Activated CD4-positive, alpha-beta memory T cell treated with anti-CD3 and anti-CD28 coated beads, Interleukin-2, amount 10 ng/mL, durations not matched to agents 7 days and 5 days (primary cell): Measurements from ENCODE around the gene AGPAT1. TPM values are rescaled to one million over a fixed set of nuclear protein-coding genes. Genes with fewer than 3 reads are reported as not detected.
"Not testable (repeated sequence)": the region's sequence is repeated elsewhere in the genome, so short reads cannot be mapped to it uniquely, and the experiment has no call there.

Experiments used
- CTCF ChIA-PET: fragments of 350-600 bp; sonication (Branson Sonifier 250); formaldehyde crosslinking; loops from one replicate; lab custom pipeline; 2021; ENCODE audit warnings: antibody characterized with exemption, inconsistent platforms; lab: Charles Lee
- POLR2A ChIA-PET: fragments of 350-600 bp; sonication (Branson Sonifier 250); formaldehyde crosslinking; loops from one replicate; lab custom pipeline; 2021; ENCODE audit warnings: antibody characterized with exemption; lab: Charles Lee
- DNase-seq: peaks from one replicate; pipeline ENCODE4 v3.0.0-alpha.2; 2020
- H3K27ac Mint-ChIP-seq: one replicate; pipeline ENCODE4 v1.8.0; 2021; ENCODE audit warnings: mild to moderate bottlenecking, mixed read lengths
- H3K27me3 Mint-ChIP-seq: one replicate; pipeline ENCODE4 v1.8.0; 2021; ENCODE audit warnings: mixed read lengths
- H3K36me3 Mint-ChIP-seq: one replicate; pipeline ENCODE4 v1.8.0; 2021; ENCODE audit warnings: low read depth, mixed read lengths
- H3K4me1 Mint-ChIP-seq: one replicate; pipeline ENCODE4 v1.8.0; 2021; ENCODE audit warnings: mixed read lengths
- H3K4me3 Mint-ChIP-seq: one replicate; pipeline ENCODE4 v1.8.0; 2021; ENCODE audit warnings: mild to moderate bottlenecking, mixed read lengths
- H3K9me3 Mint-ChIP-seq: one replicate; pipeline ENCODE4 v1.8.0; 2021; ENCODE audit warnings: mixed read lengths
- total RNA-seq, 2 experiments: library from RNA; stranded (reverse); gene quantifications; one replicate each; pipeline ENCODE4 v1.2.3, GENCODE V29; 2021

Gene AGPAT1
- total RNA-seq, 2 experiments from 2014 or later: 42.7 to 43.1 TPM

DNA sequence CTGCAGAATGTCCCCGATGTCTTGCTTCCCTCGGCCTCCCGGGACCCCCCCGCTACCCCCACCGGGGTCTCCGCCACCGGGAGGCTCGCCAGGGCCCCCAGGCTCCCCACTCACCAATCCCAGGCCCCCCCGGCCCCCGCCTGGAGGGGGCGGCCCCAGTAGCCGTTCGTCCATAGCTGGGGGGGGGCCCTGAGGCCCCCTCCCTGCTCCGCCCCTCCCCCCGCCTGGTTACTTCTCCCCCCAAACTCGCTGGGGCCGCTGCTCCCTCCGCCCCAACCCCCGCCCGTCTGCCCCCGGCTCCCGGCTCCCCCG lies 13.8 kb upstream of the AGPAT1 start:
- Mint-ChIP-seq H3K4me1 (peaks cover 61% of the 10 kb centered on the region), H3K4me3 (peak overlapping the region; percentile 86), H3K27me3 (no peaks in the 10 kb centered on the region), H3K36me3 (peaks cover 65% of the 10 kb centered on the region), H3K9me3 (no peaks in the 10 kb centered on the region), H3K27ac (peak overlapping the region; percentile 77)
- ChIA-PET CTCF (interaction anchor here (1.2 kb wide), 1 partner anchor 10 kb away, joined by 6 read pairs; no protein-coding TSS in a partner anchor), POLR2A (interaction anchor here (0.6 to 10.5 kb wide), 4 partner anchors 10 to 782 kb away, joined by 3 to 155 read pairs (median 8); partner anchors contain the start of genes AGPAT1, ATF6B and RNF5)
- DNase-seq: no peak

DNA sequence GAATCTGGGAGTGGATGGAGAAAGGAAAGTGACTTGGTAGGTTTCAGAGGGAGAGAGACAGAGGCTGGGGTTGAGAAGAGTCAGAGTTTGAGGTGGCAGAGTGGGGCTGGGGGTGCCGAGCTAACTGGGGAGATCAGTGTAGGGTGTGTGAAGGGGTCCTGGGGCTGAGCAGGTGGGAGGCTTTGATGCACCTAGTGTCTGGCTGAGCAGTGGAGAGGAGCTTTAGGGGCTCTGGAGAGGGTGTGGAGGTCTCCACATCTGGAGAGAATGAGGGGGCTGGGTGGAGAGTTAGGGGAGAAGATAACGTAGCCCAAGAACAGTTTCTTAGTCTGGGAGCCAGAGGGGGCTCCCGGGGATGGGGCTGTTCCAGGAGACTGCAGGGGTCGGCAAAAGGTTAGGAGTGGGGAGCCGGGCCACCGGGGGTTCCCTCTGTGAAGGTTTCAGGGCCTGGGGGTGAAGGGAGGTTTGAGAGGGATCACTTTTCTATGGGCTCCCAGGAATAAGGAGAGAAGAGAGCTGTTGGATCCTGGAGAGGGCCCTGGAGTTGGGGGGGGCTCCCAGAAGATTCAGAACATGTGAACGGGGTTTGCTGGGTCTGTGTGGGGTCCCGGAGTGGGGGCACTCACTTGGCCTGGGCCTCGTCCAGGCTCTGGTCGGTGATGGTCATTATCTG lies 13.3 kb upstream of the AGPAT1 start:
- peak overlapping the region; percentile 86 for H3K4me3 Mint-ChIP-seq

DNA sequence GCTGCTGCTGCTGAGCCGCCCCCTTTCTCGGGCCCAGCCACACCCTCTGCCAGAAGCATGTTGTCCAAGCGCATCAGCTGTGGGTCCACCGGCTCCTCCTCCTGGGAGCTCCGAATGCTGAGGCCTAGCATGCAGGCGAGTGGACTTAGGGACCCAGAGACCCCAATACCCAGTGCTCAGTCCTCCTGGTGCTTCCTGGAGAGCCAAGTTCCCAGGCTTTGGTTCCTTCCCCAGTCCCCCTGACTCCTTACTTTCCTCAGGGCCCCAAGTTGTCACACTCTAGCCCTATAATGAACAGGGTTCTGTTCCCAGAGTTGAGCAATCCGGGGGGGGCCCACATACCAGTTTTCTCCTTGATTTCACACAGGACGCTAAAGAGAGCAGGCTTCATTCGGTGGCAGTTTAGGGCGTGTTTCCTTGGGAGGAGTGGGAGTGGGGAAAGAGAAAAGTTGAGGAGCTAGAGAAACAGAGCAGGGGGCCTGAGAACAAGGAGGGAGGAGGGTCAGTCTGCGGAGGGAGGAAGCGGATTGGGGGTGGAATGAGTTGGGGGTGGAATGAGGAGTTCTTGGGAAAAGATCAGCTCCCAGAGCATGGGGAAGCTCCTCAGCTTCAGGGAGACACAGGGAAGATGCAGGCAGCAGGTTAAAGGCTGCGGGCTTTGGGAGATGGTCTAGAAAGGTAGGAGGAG lies 12.6 kb upstream of the AGPAT1 start:
- DNase-seq: no peak
- no peaks in the 10 kb centered on the region for H3K27me3 Mint-ChIP-seq
- no peaks in the 10 kb centered on the region for H3K9me3 Mint-ChIP-seq
- peak overlapping the region; percentile 77 for H3K27ac Mint-ChIP-seq
- ChIA-PET CTCF (interaction anchor here (0.5 kb wide), 1 partner anchor 1382 kb away, joined by 3 read pairs; no protein-coding TSS in a partner anchor), POLR2A (interaction anchor here (1.1 to 10.5 kb wide), 2 partner anchors 9 to 783 kb away, joined by 3 to 155 read pairs; partner anchors contain the start of genes AGPAT1 and RNF5)
- H3K4me1 Mint-ChIP-seq: peaks cover 50% of the 10 kb centered on the region
- H3K36me3 Mint-ChIP-seq: peaks cover 73% of the 10 kb centered on the region
- H3K4me3 Mint-ChIP-seq: peak overlapping the region; percentile 86

More for the DNA sequence above, 13.3 kb upstream of the AGPAT1 start:
- Mint-ChIP-seq H3K9me3 (no peaks in the 10 kb centered on the region), H3K4me1 (peaks cover 56% of the 10 kb centered on the region), H3K27me3 (no peaks in the 10 kb centered on the region), H3K27ac (peak overlapping the region; percentile 77), H3K36me3 (peaks cover 67% of the 10 kb centered on the region)
- CTCF ChIA-PET: no interaction called here
- POLR2A ChIA-PET: interaction anchor here (1.1 to 10.5 kb wide), 2 partner anchors 10 to 782 kb away, joined by 3 to 155 read pairs; partner anchors contain the start of genes AGPAT1 and RNF5
- no peak for DNase-seq

DNA sequence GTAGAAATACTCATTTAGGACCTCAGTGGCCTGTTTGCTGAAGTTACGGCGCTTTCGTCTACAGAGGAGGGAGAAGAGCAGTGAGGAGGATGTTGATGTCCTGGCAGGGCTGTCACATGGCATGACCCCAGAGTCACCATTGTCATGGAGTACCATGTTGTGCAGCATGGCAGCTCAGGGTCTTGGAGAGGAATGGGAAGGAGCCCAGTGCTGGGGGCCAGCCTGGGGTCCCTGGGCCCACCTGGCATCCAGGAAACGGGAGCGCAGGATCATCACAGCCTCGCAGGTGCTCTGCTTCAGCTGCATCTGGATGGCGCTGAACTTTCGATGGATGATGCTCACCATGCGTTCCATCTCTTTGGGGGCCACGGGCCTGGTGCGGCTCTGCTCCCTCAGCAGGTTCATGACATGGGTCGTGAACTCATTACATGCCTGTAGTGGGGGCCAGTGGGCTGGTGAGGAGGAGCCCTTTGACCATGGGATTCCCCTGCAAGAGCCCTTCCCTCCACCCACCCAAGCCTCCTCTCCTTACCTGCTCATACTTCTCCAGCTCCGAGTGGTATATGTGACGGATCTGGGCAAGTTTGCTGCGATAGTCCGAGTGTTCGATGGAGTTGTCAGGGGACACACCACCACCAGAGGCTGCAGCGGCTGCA lies 12.0 kb upstream of the AGPAT1 start:
- H3K36me3 Mint-ChIP-seq: peaks cover 77% of the 10 kb centered on the region
- peaks cover 43% of the 10 kb centered on the region for H3K4me1 Mint-ChIP-seq
- H3K27me3 Mint-ChIP-seq, H3K9me3 Mint-ChIP-seq, DNase-seq: not testable (repeated sequence)
- H3K4me3 Mint-ChIP-seq: peak overlapping the region; percentile 41
- peak overlapping the region; percentile 91 for H3K27ac Mint-ChIP-seq
- CTCF ChIA-PET: interaction anchor here (0.5 kb wide), 1 partner anchor 1383 kb away, joined by 3 read pairs; no protein-coding TSS in a partner anchor
- POLR2A ChIA-PET: interaction anchor here (10.5 kb wide), 1 partner anchor 8 kb away, joined by 155 read pairs; the partner anchor contains the start of genes AGPAT1 and RNF5

DNA sequence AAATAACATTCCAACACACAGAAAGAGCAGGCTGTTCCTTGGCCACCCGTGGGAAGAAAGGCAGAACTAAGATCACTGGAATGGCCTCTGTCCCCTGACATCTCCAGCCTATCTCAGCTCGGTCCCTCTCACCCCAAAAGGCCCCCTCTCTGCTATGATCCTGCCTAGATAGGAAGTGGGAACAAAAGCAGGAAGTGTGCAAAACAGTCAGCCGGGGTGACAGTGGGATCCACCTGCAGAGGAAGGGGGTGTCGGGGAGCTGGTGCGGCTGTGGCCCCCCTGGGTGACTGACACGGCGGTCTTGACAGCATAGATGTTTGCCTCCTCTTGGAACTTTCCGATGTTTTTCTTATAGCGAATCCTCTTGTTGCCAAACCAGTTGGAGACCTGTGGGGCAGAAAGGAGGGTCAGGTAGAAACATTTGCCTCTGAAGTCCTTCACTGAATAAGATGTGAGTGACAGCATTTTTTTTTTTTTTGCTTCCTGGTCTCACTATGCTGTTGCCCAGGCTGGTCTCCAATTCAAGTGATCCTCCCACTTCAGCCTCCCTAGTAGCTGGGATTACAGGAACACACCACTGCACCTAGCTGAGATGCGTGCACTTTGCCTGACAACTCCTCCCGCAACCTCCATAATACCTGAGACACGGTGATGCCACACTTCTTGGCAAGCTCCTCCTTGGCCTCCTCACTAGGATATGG lies 11.3 kb upstream of the AGPAT1 start:
- ChIA-PET POLR2A (interaction anchor here (10.5 kb wide), 1 partner anchor 8 kb away, joined by 155 read pairs; the partner anchor contains the start of genes AGPAT1 and RNF5), CTCF (no interaction called here)
- peaks cover 43% of the 10 kb centered on the region for H3K4me1 Mint-ChIP-seq

DNA sequence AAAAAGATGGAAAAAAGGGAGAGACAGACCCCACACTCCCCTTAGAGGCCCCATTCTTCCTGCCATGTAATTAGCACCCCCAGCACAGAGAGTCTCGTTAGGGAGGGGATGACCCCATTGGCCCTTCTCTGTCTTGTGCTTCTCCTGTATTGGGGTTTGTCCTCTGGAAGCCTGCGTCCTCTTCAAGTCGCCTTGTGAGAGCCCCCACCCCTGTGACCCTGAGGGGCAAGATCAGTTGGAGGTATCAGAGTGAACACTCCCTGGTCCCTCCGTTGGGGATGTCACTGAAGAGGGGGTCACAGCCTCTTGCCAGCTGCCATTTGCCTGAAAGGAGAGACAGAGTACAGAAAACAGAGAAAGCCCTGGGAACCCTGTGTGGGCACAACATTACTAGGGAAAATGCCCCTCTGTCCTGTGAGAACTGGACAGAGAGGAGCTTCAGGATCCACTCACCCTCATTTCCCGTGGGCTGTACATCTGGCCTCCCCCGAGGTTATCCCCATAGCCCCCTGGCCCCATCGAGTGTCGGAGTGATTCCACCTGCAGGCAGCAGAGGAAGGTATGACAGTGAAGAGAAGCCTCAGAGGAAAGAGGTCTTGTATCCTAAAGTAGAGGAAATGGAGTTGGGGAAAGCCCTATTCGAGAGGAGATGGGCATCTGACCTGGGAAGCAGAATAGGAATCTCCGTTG lies 10.4 kb upstream of the AGPAT1 start:
- Mint-ChIP-seq H3K4me1 (peaks cover 41% of the 10 kb centered on the region), H3K36me3 (peaks cover 70% of the 10 kb centered on the region), H3K4me3 (peak overlapping the region; percentile 28), H3K27ac (peak overlapping the region; percentile 91)
- POLR2A ChIA-PET: interaction anchor here (10.5 kb wide), 1 partner anchor 7 kb away, joined by 155 read pairs; the partner anchor contains the start of genes AGPAT1 and RNF5
- H3K27me3 Mint-ChIP-seq, DNase-seq, H3K9me3 Mint-ChIP-seq, CTCF ChIA-PET: not testable (repeated sequence)

More for the DNA sequence above, 11.3 kb upstream of the AGPAT1 start:
- no peak for DNase-seq
- H3K9me3 Mint-ChIP-seq: no peaks in the 10 kb centered on the region
- H3K36me3 Mint-ChIP-seq: peaks cover 75% of the 10 kb centered on the region
- no peaks in the 10 kb centered on the region for H3K27me3 Mint-ChIP-seq
- H3K27ac Mint-ChIP-seq: peak overlapping the region; percentile 91
- peak overlapping the region; percentile 41 for H3K4me3 Mint-ChIP-seq

DNA sequence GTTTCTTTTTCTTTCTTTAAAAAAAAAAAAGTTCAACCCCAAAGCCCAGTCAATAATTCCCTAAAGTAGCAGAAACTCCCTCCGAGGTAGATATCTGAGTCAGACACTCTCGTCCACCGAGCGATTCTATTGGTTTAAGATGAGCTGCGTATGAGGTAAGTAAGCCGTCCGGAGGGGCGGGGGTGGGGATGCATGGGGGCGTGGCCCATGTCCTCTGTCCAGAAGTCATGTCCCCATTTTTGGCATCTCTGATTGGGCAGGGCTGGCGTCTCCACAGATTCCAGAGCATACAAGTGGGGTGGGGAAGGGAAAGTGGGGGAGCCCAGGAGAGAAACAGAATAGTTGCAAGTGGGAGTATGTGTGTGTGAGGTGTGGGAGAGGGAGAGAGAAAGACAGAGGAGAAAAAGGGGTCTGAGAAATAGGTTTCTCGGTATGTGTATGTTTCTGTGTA lies 9.8 kb upstream of the AGPAT1 start:
- Mint-ChIP-seq H3K4me3 (peak overlapping the region; percentile 28), H3K4me1 (peaks cover 43% of the 10 kb centered on the region), H3K36me3 (peaks cover 71% of the 10 kb centered on the region), H3K27ac (peak overlapping the region; percentile 91)
- CTCF ChIA-PET, H3K9me3 Mint-ChIP-seq, H3K27me3 Mint-ChIP-seq: not testable (repeated sequence)
- DNase-seq: peak; percentile 73
- POLR2A ChIA-PET: interaction anchor here (10.5 kb wide), 1 partner anchor 6 kb away, joined by 155 read pairs; the partner anchor contains the start of genes AGPAT1 and RNF5

DNA sequence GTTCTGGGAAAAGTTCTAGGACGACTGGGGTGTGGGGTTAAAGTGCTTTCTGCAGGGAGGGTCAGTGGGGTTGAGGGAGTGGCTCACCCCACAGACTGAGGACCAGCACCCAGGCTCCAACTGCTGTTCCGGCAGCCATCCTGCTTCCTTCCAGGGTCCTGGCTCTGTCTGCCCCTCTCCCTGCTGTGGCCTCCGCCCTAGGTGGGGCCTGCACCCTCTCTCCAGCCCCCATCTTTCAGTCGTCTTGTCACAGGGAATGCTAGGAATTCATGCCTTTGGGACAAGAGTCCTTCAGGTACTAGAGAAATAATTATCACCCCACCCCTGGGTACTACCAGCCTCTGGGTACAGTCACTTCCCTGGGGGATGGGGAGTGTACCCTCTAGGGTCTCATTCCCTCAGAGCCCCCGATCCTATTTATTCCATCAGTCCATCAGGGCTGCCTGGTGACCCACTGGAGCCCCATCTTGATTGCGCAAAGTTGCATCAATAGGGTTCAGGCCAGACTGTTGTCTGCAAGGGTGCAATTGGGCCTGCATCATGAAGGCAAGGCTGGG lies 8.3 kb upstream of the AGPAT1 start, which contains the start of gene AGER:
Gene AGER (minus strand): TSS at position 170 of the 557 bp plus-strand sequence. CDS start 31 bp downstream, at position 139.
- POLR2A ChIA-PET: no interaction called here
- H3K4me1 Mint-ChIP-seq: peaks cover 55% of the 10 kb centered on the region
- no peaks in the 10 kb centered on the region for H3K9me3 Mint-ChIP-seq
- CTCF ChIA-PET: no interaction called here
- H3K4me3 Mint-ChIP-seq: no peak within 1 kb of the TSS
- DNase-seq: no peak
- peak within 1 kb of the TSS; percentile 31 for H3K27ac Mint-ChIP-seq
- peaks cover 72% of the 10 kb centered on the region for H3K36me3 Mint-ChIP-seq
- H3K27me3 Mint-ChIP-seq: no peaks in the 10 kb centered on the region

DNA sequence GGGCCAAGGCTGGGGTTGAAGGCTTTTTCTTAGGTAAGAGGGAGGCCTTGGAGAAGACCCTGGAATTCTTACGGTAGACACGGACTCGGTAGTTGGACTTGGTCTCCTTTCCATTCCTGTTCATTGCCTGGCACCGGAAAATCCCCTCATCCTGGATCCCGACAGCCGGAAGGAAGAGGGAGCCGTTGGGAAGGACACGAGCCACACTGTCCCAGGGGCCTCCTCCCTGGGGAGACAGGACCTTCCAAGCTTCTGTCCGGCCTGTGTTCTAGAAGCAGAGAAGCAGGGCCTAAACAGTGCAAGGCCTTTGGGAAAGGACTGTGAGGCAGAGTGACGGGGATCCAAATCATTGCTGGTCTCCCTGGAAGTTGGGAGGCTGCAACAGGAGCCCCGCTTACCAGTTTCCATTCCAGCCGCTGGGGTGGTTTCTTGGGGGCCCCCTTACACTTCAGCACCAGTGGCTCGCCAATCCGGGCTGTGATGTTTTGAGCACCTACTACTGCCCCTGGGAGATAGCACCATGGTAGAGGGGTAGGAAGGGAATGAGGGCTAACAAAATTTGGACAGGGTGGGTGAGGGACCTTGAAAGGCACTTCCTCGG lies 7.7 kb upstream of the AGPAT1 start:
- DNase-seq: no peak
- no peaks in the 10 kb centered on the region for H3K9me3 Mint-ChIP-seq
- ChIA-PET CTCF (no interaction called here), POLR2A (interaction anchor here (8.0 kb wide), 1 partner anchor 8 kb away, joined by 155 read pairs; the partner anchor contains the start of genes GPSM3 and PBX2)
- H3K27ac Mint-ChIP-seq: no peak overlapping the region
- no peaks in the 10 kb centered on the region for H3K27me3 Mint-ChIP-seq
- H3K4me3 Mint-ChIP-seq: no peak overlapping the region
- peaks cover 72% of the 10 kb centered on the region for H3K36me3 Mint-ChIP-seq
- peaks cover 55% of the 10 kb centered on the region for H3K4me1 Mint-ChIP-seq

DNA sequence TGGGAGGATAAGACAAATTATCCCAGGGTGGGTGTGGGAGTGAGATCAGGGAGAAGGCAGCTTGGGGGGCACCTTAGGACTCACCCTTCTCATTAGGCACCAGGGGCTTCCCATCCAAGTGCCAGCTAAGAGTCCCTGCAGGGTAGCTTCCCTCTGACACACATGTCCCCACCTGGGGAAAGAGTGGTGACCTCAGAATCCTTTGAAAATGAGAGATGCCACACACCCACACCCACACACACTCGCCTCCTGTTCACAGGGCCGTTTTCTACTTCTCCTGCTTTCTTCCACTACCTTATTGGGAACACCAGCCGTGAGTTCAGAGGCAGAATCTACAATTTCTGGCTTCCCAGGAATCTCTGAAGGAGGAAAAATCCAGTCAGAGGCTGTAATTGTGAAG lies 7.1 kb upstream of the AGPAT1 start:
- Mint-ChIP-seq H3K27ac (peak overlapping the region; percentile 23), H3K36me3 (peaks cover 69% of the 10 kb centered on the region), H3K9me3 (no peaks in the 10 kb centered on the region), H3K4me3 (no peak overlapping the region), H3K4me1 (peaks cover 52% of the 10 kb centered on the region), H3K27me3 (no peaks in the 10 kb centered on the region)
- DNase-seq: no peak
- CTCF ChIA-PET: interaction anchor here (0.6 kb wide), 1 partner anchor 62 kb away, joined by 3 read pairs; no protein-coding TSS in a partner anchor
- POLR2A ChIA-PET: interaction anchor here (8.0 kb wide), 1 partner anchor 8 kb away, joined by 155 read pairs; the partner anchor contains the start of genes GPSM3 and PBX2

DNA sequence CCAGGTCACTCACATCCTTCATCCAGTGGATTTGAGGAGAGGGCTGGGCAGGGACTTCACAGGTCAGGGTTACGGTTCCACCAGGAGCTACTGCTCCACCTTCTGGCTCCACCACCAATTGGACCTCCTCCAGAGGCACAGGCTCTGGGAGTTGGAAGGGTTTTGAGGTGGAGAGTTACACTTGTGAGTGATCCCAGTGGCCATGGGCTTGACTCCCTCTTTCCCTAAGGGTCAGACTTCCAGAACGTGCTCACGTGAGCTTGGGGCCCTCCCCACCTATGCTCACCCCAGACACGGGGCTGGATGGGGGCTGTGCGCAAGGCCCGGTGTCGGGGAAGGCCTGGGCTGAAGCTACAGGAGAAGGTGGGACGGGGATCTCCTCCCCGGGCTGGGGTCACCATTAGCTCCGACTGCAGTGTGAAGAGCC lies 6.7 kb upstream of the AGPAT1 start:
- Mint-ChIP-seq H3K9me3 (no peaks in the 10 kb centered on the region), H3K36me3 (peaks cover 65% of the 10 kb centered on the region), H3K4me3 (no peak overlapping the region), H3K27me3 (no peaks in the 10 kb centered on the region), H3K4me1 (peaks cover 48% of the 10 kb centered on the region), H3K27ac (peak overlapping the region; percentile 23)
- no peak for DNase-seq
- POLR2A ChIA-PET: interaction anchor here (8.0 kb wide), 1 partner anchor 9 kb away, joined by 155 read pairs; the partner anchor contains the start of genes GPSM3 and PBX2
- CTCF ChIA-PET: interaction anchor here (0.6 to 1.2 kb wide), 2 partner anchors 13 to 63 kb away, joined by 3 to 4 read pairs; no protein-coding TSS in a partner anchor
